Activated B cell treated with CpG ODN at 0.5 μM for 24 hours (primary cell): ENCODE results near the gene ZNF302. TPM values are rescaled to one million over a fixed set of nuclear protein-coding genes. Genes with fewer than 3 reads are reported as not detected.
"Not testable (repeated sequence)": the region's sequence is repeated elsewhere in the genome, so short reads cannot be mapped to it uniquely, and the experiment has no call there.

ENCODE experiments used
- ATAC-seq: fragments of 200-7000 bp; cut with Tn5 transposase; one replicate; pipeline ENCODE4 v1.10.0; 2021; ENCODE audit warnings: low read depth, mild to moderate bottlenecking, moderate library complexity
- CTCF ChIA-PET: fragments of 350-600 bp; sonication (Branson Sonifier 250); formaldehyde crosslinking; loops from one replicate; lab custom pipeline; 2021; ENCODE audit warnings: antibody characterized with exemption; lab: Charles Lee
- POLR2A ChIA-PET: fragments of 350-600 bp; sonication (Branson Sonifier 250); formaldehyde crosslinking; loops from one replicate; lab custom pipeline; 2021; ENCODE audit warnings: antibody characterized with exemption; lab: Charles Lee
- DNase-seq: peaks from one replicate; pipeline ENCODE4 v3.0.0; 2022
- H3K27ac Mint-ChIP-seq: one replicate; pipeline ENCODE4 v1.8.0; 2020; ENCODE audit warnings: mixed read lengths
- H3K27me3 Mint-ChIP-seq: one replicate; pipeline ENCODE4 v1.8.0; 2021; ENCODE audit warnings: mixed read lengths
- H3K36me3 Mint-ChIP-seq: one replicate; pipeline ENCODE4 v1.8.0; 2021; ENCODE audit warnings: low read depth, mixed read lengths
- H3K4me1 Mint-ChIP-seq: one replicate; pipeline ENCODE4 v1.8.0; 2021; ENCODE audit warnings: mixed read lengths
- H3K4me3 Mint-ChIP-seq: one replicate; pipeline ENCODE4 v1.8.0; 2020; ENCODE audit warnings: mild to moderate bottlenecking, mixed read lengths
- H3K9me3 Mint-ChIP-seq: one replicate; pipeline ENCODE4 v1.8.0; 2020; ENCODE audit warnings: mixed read lengths
- CTCF ChIP-seq: fragments of 200-600 bp; IDR thresholded peaks from one replicate; pipeline ENCODE4 v1.8.0; 2022; ENCODE audit warnings: antibody characterized with exemption, mild to moderate bottlenecking
- intact Hi-C: fragments of 100-400 bp; cut with micrococcal nuclease; formaldehyde crosslinking; loops from one replicate; pipeline ENCODE4 v1.15.1; 2024
- total RNA-seq: library from RNA; stranded (reverse); gene quantifications from 2 replicates; pipeline ENCODE4 v1.2.3, GENCODE V29; 2022

The ZNF302 gene
- total RNA-seq, 1 donor from 2014 or later: 38.1 TPM

GRCh38 chr19:34678085-34678412 lies 571 bp downstream of the ZNF302 start:
- H3K27me3 Mint-ChIP-seq: peaks cover 6% of the 10 kb centered on the region
- intact Hi-C loops: loop anchor here (5.0 kb wide), 2 partner anchors 34 to 1464 kb away; partner anchors contain the start of gene CAPNS1
- ChIA-PET CTCF (interaction anchor here (1.1 kb wide), 1 partner anchor 38 kb away, joined by 3 read pairs; no protein-coding TSS in a partner anchor), POLR2A (interaction anchor here (0.6 to 1.8 kb wide), 13 partner anchors 16 to 1316 kb away, joined by 3 to 16 read pairs (median 4); partner anchors contain the start of genes LSM14A, ZNF181 and ZNF599)
- H3K36me3 Mint-ChIP-seq: peaks cover 51% of the 10 kb centered on the region
- DNase-seq (no peak), ATAC-seq (no peak)
- TF ChIP-seq CTCF: no peak
- H3K27ac Mint-ChIP-seq: peak overlapping the region; percentile 99
- H3K4me1 Mint-ChIP-seq: peaks cover 33% of the 10 kb centered on the region
- H3K9me3 Mint-ChIP-seq: peaks cover 16% of the 10 kb centered on the region
- peak overlapping the region; percentile 98 for H3K4me3 Mint-ChIP-seq

DNA sequence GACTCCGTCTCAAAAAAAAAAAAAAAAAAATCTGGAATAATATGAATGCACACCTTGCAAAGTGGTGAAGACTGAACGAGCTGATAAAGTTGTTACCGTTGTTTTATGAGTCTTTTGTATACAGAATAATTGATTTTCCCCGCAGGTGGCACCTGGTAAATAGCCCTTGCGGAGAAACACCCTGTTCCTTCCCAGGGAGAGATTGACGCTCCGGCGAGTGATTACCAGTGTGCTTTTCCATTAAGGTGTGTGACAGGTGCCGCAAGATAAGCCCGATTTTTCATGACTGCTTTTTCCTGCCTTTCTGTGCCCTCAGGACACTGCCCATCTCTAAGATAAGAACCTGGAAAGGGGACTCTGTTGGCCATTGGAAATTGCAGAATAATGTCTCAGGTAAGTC lies 943 bp downstream of the ZNF302 start:
- TF ChIP-seq CTCF: no peak
- CTCF ChIA-PET: interaction anchor here (1.1 kb wide), 1 partner anchor 39 kb away, joined by 3 read pairs; no protein-coding TSS in a partner anchor
- intact Hi-C loops: loop anchor here (5.0 kb wide), 2 partner anchors 34 to 1464 kb away; partner anchors contain the start of gene CAPNS1
- H3K4me1 Mint-ChIP-seq: peaks cover 33% of the 10 kb centered on the region
- H3K36me3 Mint-ChIP-seq: peaks cover 53% of the 10 kb centered on the region
- peak overlapping the region; percentile 98 for H3K4me3 Mint-ChIP-seq
- POLR2A ChIA-PET: interaction anchor here (0.6 to 1.8 kb wide), 9 partner anchors 16 to 1316 kb away, joined by 3 to 16 read pairs (median 5); partner anchors contain the start of genes LSM14A and ZNF181
- H3K9me3 Mint-ChIP-seq: peaks cover 17% of the 10 kb centered on the region
- ATAC-seq (no peak), DNase-seq (no peak)
- H3K27me3 Mint-ChIP-seq: peaks cover 6% of the 10 kb centered on the region
- H3K27ac Mint-ChIP-seq: peak overlapping the region; percentile 99

- H3K27ac Mint-ChIP-seq: no peak overlapping the region
- intact Hi-C loops: no loop called here
- CTCF ChIA-PET: no interaction called here
Measured at GRCh38 chr19:34681478-34681877, 4.0 kb downstream of the ZNF302 start.

GRCh38 chr19:34685266-34685665 lies 7.8 kb downstream of the ZNF302 start:
- DNase-seq, intact Hi-C loops, H3K4me1 Mint-ChIP-seq, H3K27me3 Mint-ChIP-seq, H3K27ac Mint-ChIP-seq, ATAC-seq, CTCF ChIA-PET, H3K4me3 Mint-ChIP-seq, POLR2A ChIA-PET: not testable (repeated sequence)
- Mint-ChIP-seq H3K36me3 (peaks cover 51% of the 10 kb centered on the region), H3K9me3 (peaks cover 37% of the 10 kb centered on the region)

More at GRCh38 chr19:34681478-34681877, 4.0 kb downstream of the ZNF302 start:
- H3K36me3 Mint-ChIP-seq: peaks cover 81% of the 10 kb centered on the region
- ATAC-seq: no peak
- DNase-seq: no peak
- H3K4me3 Mint-ChIP-seq: no peak overlapping the region
- POLR2A ChIA-PET: no interaction called here
- peaks cover 31% of the 10 kb centered on the region for H3K4me1 Mint-ChIP-seq
- H3K9me3 Mint-ChIP-seq: peaks cover 29% of the 10 kb centered on the region
- no peak for TF ChIP-seq CTCF
- H3K27me3 Mint-ChIP-seq: no peaks in the 10 kb centered on the region

DNA sequence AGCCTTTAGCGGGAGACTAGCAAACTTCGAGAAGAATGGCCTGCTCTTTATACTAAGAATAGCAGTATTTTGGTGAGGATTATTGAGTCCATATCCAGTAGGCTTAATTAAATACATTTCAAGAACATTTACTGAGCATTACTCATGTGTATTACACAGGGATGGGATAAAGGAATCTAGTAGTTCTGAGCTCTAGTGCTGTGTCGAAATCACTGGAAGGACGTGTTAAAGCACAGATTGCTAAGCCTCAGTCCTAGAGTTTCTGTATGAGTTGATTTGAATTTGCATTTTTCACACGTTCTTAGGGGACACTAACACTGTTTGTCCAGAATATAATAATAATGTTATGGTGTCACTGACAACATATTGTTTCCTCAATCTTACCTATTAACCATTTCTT lies 9.0 kb downstream of the ZNF302 start:
- Mint-ChIP-seq H3K4me1 (no peaks in the 10 kb centered on the region), H3K36me3 (peaks cover 42% of the 10 kb centered on the region), H3K4me3 (no peak overlapping the region), H3K27ac (no peak overlapping the region), H3K27me3 (peaks cover 7% of the 10 kb centered on the region), H3K9me3 (peaks cover 39% of the 10 kb centered on the region)
- CTCF ChIA-PET: no interaction called here
- DNase-seq (no peak), ATAC-seq (no peak)
- intact Hi-C loops: no loop called here
- TF ChIP-seq CTCF: no peak
- POLR2A ChIA-PET: no interaction called here
